IPS DF 6.9 (cell line): ENCODE measurements around the gene FBLN5.

Experiments used
- DNase-seq: peaks from one replicate; pipeline ENCODE4 v3.0.0-alpha.2; 2013; ENCODE audit warnings: low read depth, low spot score
- H3K27ac ChIP-seq: one replicate; pipeline ENCODE4 v1.5.1; 2013; ENCODE audit warnings: low read length, control low read depth
- H3K27me3 ChIP-seq: 2 replicates; pipeline ENCODE4 v1.6.1; 2013; ENCODE audit warnings: mild to moderate bottlenecking, low read length; ENCODE audit not compliant: control insufficient read depth, insufficient read depth
- H3K36me3 ChIP-seq: 2 replicates; pipeline ENCODE4 v1.6.1; 2013; ENCODE audit warnings: low read length; ENCODE audit not compliant: control insufficient read depth, insufficient read depth
- H3K4me1 ChIP-seq: 2 replicates; pipeline ENCODE4 v1.6.1; 2013; ENCODE audit warnings: low read length; ENCODE audit not compliant: control insufficient read depth, insufficient read depth
- H3K4me3 ChIP-seq: 2 replicates; pipeline ENCODE4 v1.5.1; 2013; ENCODE audit warnings: mild to moderate bottlenecking, low read length
- H3K9me3 ChIP-seq: 2 replicates; pipeline ENCODE4 v1.6.1; 2013; ENCODE audit warnings: low read length, inconsistent platforms; ENCODE audit not compliant: control insufficient read depth, insufficient read depth
- WGBS: extraction: QIAGEN DNeasy Blood & Tissue Kit; methylation state at CpG from one replicate; pipeline ENCODE4 v1.1.7; 2013; ENCODE audit warnings: mixed read lengths, missing lambda C conversion rate; ENCODE audit not compliant: insufficient read length, insufficient coverage; 5-methylcytosine and 5-hydroxymethylcytosine counted together

Gene FBLN5

DNA sequence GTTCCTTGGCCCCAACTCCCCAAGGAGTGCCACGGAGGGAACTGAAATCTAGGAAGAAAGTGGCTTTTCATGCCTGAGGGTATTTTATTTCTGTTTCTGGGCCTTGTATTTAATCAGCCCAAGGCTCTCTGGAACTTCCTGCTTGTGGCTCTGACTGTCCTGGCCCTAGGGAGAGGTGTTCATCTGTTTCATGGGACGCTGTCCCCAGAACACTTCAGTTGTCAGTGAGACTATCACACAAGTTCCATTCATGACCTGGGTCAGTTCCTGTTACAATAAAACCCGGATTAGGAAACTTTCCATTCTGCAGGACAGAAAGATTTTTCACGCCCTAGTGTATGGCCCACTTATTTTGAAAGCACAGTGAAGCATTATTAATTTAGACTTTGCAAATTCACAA is 61.7 kb downstream of the FBLN5 start:
- Histone ChIP-seq H3K27ac (no peak overlapping the region), H3K9me3 (no peaks in the 10 kb centered on the region), H3K36me3 (no peaks in the 10 kb centered on the region), H3K4me1 (no peaks in the 10 kb centered on the region; the same call in 1 of the 2 replicates), H3K27me3 (no peaks in the 10 kb centered on the region), H3K4me3 (no peak overlapping the region)
- no peak for DNase-seq
- WGBS: no CpG with 5 or more reads among the region's 4 CpGs

DNA sequence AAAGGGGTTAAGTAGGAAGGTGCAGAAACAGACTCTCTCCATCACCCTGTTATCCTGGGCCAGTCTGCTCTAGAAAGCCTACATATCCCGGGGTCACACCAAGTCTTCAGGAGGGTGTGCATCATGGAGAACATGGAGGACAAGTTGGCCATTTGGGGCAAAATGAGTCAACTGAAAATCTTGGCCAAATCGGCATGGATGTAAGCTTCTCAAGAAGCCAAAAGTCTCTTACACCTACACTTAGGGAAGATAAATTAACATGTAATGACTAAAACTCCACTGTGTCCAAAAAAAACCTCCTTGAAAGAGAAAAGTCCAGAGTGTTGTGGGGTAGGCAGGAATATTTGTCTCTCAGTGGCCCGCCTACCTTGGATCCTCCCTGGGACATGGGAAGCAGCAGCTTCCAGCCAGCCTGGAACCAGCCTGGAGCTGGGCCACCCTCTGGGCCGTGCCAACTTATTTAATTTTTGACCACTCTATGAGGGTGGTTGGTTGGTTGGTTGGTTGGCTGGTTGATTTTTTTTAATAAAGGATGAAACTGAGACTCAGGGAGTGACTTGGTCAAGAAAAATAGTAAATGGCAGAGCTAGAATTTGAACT is 62.3 kb downstream of the FBLN5 start:
- Histone ChIP-seq H3K9me3 (no peaks in the 10 kb centered on the region), H3K27me3 (no peaks in the 10 kb centered on the region), H3K4me3 (no peak overlapping the region), H3K4me1 (no peaks in the 10 kb centered on the region; the same call in 1 of the 2 replicates), H3K27ac (no peak overlapping the region), H3K36me3 (no peaks in the 10 kb centered on the region)
- WGBS: no CpG with 5 or more reads among the region's 4 CpGs
- no peak for DNase-seq

DNA sequence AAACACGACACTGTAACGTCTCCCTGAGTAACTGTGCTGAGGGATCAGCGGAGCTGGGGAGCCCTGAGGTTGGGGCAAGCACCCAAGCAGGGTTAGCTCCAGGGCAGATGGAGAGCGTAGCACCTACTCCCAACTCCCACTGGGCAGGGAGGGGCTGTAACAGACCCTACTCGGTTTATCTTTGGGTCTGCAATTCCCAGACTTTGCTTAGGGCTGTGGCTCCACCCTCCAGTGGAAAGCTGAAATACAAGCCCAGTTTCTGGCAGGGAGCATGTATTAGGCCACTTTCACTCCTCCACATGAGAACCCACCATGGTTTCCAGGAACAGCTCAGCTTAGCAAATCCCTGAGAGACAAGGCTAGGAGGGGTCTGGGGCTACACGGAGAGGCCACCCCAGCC is 62.8 kb downstream of the FBLN5 start:
- no CpG with 5 or more reads among the region's 6 CpGs for WGBS
- H3K36me3 ChIP-seq: no peaks in the 10 kb centered on the region
- no peaks in the 10 kb centered on the region for H3K27me3 ChIP-seq
- H3K27ac ChIP-seq: no peak overlapping the region
- H3K4me1 ChIP-seq: no peaks in the 10 kb centered on the region; the same call in 1 of the 2 replicates
- H3K9me3 ChIP-seq: no peaks in the 10 kb centered on the region
- DNase-seq: no peak
- H3K4me3 ChIP-seq: no peak overlapping the region

DNA sequence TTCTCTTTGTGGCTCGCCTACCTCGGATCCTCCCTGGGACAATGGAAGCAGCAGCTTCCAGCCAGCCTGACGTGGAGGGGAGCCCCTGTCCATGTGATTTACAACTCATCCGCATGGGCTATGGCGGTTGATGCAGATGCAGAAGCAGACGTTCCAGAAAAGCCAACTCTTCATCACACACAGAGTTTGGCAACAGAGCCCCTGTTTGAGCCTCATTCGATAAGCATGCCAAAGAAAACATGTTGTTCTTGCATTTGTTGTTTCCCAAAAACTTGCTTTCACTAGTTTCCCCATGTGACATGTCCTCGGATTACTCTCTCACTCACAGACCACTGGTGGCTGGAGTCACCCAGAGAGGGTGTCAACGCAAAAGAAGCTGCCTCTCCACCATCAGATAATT is 63.7 kb downstream of the FBLN5 start:
- no peaks in the 10 kb centered on the region for H3K27me3 ChIP-seq
- no peaks in the 10 kb centered on the region for H3K9me3 ChIP-seq
- no peak overlapping the region for H3K27ac ChIP-seq
- H3K4me3 ChIP-seq: no peak overlapping the region
- H3K4me1 ChIP-seq: no peaks in the 10 kb centered on the region
- DNase-seq: no peak
- H3K36me3 ChIP-seq: no peaks in the 10 kb centered on the region
- WGBS: no CpG with 5 or more reads among the region's 9 CpGs

DNA sequence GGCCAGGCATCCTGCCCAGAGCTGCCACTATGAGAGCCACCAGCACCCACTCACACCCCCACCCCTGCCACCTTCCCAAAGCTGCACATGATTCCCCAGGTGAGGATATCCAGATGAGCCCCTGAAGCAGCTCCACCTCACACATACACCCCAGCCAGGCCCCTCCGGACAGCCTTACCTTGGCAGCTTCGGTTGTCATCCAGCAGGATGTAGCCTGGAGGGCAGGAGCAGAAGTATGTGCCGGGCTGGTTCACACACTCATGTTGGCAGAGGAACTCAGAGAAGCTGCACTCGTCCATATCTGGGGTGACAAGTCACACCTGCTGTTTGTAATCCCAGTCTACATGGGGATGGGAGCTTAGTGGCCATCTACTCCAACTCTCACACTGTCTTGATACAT is 64.7 kb downstream of the FBLN5 start:
- no peak for DNase-seq
- no CpG with 5 or more reads among the region's 4 CpGs for WGBS
- no peaks in the 10 kb centered on the region for H3K4me1 ChIP-seq
- H3K27ac ChIP-seq: no peak overlapping the region
- no peaks in the 10 kb centered on the region for H3K9me3 ChIP-seq
- H3K36me3 ChIP-seq: no peaks in the 10 kb centered on the region
- H3K4me3 ChIP-seq: no peak overlapping the region
- no peaks in the 10 kb centered on the region for H3K27me3 ChIP-seq

DNA sequence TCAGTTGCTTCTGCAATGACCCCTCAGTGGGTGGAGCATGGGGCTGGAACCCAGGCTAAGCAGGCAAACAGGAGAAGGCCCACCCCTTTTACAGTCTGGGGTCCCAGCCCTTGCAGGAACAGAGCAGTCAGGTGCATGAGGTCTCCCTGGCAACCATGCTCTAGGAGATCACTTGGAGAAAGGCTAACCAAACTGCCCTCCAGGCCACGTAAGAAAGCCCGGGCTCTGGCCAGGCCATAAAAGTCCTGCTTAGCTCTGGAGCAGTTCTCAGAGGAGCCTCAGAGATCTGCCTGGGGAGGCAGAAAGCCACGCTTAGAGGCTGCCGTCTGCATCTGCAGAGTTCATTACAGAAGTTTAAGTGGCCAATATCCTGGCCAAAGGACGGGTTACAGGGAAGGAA is 65.1 kb downstream of the FBLN5 start:
- Histone ChIP-seq H3K4me1 (no peaks in the 10 kb centered on the region), H3K36me3 (no peaks in the 10 kb centered on the region), H3K27ac (no peak overlapping the region), H3K9me3 (no peaks in the 10 kb centered on the region), H3K27me3 (no peaks in the 10 kb centered on the region), H3K4me3 (no peak overlapping the region)
- no peak for DNase-seq
- WGBS: no CpG with 5 or more reads among the region's 5 CpGs

DNA sequence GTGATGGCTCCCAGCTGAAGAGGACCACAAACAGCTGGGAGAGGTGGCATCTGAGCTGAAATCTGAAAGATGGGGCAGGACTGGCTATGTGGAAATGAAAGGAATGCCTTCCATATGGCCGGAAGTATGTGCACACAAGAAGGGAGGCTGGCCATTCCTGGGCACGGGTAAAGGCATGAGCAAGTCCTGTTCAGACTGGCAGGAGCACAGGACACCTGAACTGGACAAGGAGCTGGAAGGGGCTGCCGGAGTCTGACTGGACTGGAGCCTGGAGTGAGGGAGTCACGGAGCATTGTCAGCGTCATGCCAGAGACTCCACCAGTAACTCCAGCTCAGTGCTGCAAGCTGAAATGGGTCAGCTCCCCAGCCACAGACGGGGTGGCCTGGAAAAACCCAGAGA is 68.3 kb downstream of the FBLN5 start:
- WGBS: no CpG with 5 or more reads among the region's 6 CpGs
- DNase-seq: no peak
- no peaks in the 10 kb centered on the region for H3K27me3 ChIP-seq
- H3K4me1 ChIP-seq: no peaks in the 10 kb centered on the region
- no peaks in the 10 kb centered on the region for H3K36me3 ChIP-seq
- H3K9me3 ChIP-seq: no peaks in the 10 kb centered on the region
- H3K27ac ChIP-seq: no peak overlapping the region
- H3K4me3 ChIP-seq: no peak overlapping the region

DNA sequence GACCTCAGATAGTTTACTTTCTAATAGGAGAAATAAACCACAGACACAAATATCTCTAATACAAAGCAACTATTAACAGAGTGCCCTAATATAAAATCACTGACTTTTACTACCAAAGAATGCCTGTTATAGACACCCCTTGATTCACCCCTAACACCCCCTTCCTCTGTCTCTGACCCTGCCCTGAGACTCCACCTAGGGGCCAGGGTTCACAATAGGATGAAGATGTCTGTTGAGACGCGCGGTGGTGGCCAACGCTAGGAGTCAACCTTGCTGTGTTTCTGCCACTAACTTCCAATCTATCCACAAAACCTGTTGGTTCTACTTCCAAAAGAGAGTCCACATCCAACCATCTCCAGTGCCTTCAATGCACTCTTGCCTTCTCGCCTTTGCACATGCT is 69.2 kb downstream of the FBLN5 start:
- H3K4me3 ChIP-seq: no peak overlapping the region
- DNase-seq: no peak
- WGBS: no CpG with 5 or more reads among the region's 5 CpGs
- H3K27ac ChIP-seq: no peak overlapping the region
- no peaks in the 10 kb centered on the region for H3K27me3 ChIP-seq
- H3K4me1 ChIP-seq: no peaks in the 10 kb centered on the region
- H3K9me3 ChIP-seq: no peaks in the 10 kb centered on the region
- H3K36me3 ChIP-seq: no peaks in the 10 kb centered on the region

DNA sequence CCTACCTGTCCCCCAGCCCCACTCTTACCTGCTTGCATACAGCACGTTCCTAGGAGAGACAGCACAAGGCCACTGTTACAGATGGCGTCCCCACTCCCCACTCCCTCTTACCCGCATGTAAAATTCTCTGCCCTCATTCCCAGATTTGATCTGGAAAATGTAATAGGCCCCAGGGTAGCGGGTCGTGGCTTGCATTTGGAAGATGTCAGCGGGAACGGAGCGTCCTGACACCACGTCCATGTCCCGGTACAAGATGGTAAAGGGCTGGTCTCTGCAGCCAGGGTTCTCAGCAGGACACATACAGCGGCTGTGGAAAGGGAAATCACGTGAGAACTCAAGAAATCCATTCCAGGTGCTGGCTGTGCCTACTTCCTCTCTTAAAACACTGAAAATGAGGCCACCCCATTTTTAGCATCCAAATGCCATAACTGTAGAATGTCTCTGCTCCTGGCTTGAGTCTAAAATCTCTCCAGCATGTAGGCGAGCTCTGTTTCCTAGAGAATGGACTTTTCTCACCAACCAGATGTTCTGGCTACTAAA is 70.0 kb downstream of the FBLN5 start:
- Histone ChIP-seq H3K4me3 (no peak overlapping the region), H3K9me3 (no peaks in the 10 kb centered on the region)

DNA sequence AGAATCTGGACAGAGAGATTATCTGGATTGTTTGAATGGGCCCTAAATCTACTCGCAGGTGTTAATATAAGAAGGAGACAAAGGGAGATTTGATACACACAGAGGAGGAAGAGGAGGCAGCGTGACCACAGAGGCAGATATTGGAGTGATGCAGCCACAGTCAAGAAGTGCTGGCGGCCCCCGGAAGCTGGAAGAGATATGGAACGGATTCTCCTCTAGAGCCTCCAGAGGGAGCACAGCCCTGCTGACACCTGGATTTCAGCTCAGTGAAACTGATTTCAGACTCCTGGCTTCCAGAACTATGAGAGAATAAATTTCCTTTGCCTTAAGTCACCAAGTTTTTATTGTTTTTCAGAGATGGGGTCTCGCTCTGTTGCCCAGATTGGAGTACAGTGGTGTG is 71.0 kb downstream of the FBLN5 start:
- H3K4me1 ChIP-seq: 0 out of 2 replicates have a peak, but pooled peaks cover 2% of the 10 kb centered on the region
- H3K4me3 ChIP-seq: no peak overlapping the region
- no CpG with 5 or more reads among the region's 6 CpGs for WGBS
- H3K27me3 ChIP-seq: no peaks in the 10 kb centered on the region
- no peaks in the 10 kb centered on the region for H3K9me3 ChIP-seq
- H3K27ac ChIP-seq: no peak overlapping the region
- no peaks in the 10 kb centered on the region for H3K36me3 ChIP-seq
- DNase-seq: no peak

More for the DNA sequence above, 70.0 kb downstream of the FBLN5 start:
- Histone ChIP-seq H3K4me1 (0 out of 2 replicates have a peak, but pooled peaks cover under 1% of the 10 kb centered on the region), H3K27ac (no peak overlapping the region), H3K36me3 (no peaks in the 10 kb centered on the region), H3K27me3 (no peaks in the 10 kb centered on the region)
- WGBS: no CpG with 5 or more reads among the region's 13 CpGs
- no peak for DNase-seq
